HK-2 (cell line): ENCODE measurements around the gene NOX1.

ENCODE experiments used
- DNase-seq: peaks from one replicate; pipeline ENCODE4 v3.0.0-alpha.2; 2018; ENCODE audit not compliant: unreplicated experiment

Gene NOX1

DNA sequence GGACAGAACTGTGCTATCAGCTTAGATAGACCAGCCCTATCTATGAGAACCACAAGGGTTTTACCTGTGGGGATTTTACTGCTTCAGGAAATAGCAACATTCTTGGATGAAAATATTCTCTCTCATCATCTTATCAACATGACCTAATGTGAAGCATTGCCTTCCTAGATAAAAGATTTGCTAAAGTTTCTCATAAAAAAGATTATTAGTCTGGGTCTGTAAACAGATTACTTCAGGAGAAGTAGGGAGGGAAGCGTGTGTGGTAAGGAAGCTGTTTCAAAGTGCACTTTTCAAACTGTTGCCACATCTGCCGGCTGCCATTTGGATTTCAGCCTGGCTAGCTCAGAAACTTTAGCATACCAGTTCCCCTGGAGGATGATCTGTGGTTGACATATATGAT, at the start of gene NOX1:
Gene NOX1, minus strand, starts transcription at position 35 of the 400 bp plus-strand sequence. CDS start 220 bp downstream, outside the sequence.
- DNase-seq: no peak

DNA sequence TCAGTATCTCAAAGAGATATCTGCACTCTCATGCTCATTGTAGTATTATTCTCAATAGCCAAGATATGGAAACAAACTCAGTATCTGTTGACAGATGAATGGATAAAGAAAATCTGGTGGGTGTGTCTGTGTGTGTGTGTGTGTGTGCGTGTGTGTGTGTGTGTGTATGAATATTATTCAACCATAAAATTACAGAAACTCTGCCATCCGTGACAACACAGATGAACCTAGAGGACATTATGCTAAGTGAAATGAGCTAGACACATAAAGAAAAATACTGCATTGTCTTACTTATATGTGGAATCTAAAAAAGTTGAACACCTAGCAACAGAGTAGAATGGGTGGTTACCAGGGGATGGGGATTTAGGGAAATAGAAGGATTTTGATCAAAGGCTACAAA, 41.4 kb upstream of the NOX1 start:
- no peak for DNase-seq

DNA sequence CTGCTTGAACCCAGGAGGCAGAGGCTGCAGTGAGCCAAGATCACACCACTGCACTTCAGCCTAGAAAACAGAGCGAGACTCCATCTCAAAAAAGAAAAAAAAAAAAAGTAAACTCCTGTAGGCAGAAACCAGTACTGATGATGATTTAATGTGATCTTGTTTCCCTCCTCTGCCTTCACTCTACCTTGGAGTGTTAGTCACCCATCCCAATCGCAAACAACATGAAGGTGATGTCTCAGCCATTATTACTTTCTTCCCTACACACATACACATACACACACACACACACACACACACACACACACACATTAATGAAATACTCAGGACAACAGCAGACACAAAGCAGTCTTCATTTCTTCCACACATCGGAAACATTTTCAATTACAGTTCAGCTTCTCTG, 39.0 kb upstream of the NOX1 start:
- DNase-seq: no peak

DNA sequence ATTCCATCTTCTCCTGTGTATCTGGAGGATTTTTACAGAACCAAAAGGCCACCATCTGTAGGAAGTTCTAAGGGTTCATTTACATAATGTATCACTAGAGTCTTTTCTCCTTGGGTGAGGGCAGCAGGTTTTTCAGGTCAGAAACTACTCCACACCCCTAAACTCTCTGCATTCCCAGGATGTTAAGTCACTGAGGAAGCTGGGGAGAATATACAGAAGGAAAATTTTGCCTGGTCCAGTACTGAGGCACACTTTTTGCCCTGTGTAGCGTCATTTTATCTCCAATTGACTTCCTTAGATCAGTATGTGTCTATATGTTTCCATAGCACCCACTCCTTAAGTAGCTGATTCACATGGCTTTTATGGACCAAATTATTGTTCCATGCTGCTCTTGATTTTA, 37.6 kb upstream of the NOX1 start:
- DNase-seq: no peak

DNA sequence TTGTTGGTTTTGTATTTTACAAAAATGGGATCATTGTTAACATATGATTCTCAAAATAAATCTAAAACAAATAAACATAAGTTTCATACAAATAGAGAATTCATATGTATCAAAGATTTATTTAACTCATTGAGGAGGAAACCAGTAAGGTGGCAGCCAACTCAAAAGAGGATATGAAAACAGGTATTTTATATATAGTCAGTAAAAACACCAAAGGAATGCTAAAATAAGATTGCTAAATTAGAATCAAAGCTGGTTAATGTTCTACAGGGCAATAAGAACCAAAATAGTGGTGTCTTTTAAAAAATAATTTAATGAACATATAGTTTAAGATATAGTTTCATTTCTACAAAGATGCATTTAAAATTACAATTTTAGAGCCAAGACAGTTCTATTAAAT, 31.5 kb upstream of the NOX1 start:
- DNase-seq: no peak

DNA sequence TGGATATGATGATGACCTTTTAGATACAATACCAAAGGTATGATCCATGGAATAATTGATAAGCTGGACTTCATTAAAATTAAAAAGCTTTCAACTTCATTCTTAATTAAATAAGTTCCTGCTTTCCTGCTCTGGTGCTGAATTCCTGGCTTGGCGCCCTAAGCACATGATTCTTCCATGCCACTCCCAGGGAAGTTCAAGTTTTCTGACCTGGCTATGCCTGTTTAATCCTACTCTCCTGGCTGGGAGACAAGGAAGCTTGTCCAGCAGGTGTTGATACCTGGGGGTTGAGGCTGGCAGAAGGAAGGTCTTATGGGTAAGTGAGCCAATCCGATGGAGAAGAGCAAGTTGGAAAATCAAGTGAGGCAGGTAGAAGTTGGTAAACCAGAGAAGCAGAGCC, 30.3 kb upstream of the NOX1 start:
- no peak for DNase-seq

DNA sequence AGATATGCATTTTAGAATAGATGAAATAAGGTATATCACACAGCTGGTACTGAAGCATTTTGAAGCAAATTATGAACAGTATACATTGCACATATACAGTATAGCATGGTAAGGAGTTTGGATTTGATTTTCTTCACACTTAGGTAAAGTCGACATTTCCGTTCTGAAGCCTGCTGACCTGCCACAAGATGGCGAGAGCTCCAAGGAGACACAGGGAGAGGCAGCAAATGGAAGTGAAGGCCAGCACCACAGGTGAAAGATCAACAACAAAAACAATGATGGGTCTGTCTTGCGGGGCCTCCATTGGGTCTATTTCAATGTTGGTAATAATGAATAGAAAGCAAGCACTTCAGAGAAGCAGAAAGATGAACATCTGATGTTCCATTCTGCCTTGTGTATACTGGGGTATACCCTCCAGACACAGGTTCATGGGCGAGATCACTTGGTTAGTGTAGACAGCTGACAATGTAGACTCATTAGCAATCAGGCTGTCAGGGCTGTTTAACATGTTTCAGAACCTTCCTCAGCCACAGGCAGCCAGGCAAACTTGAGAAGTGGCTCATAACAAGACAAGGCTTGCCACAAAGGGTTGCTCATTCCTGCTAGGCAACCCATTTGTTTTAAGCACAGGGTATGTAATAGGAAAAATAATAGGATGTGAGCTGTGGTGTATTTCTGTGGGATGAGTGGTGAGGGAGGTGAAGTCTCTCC, 21.4 kb upstream of the NOX1 start:
- peak; percentile 16 for DNase-seq

DNA sequence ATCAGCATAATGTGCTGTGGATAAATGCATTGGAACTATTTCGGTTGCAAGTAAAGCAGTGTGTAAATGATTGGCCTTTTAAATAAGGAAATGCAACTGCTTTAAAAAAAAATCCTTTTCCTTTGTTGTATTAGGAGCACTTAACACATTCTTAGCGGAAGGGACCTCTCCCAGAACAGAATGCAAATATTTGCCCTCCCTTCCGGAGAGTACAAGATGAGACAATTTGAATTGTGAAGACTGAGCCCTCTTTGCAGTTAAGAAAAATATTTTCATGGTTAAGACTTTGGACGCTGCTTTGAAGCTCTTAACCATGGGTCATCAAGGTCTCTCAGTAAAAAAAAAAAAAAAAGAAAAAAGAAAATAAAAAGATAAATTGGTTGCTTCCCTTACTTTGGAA, 9.5 kb upstream of the NOX1 start:
- DNase-seq: no peak

DNA sequence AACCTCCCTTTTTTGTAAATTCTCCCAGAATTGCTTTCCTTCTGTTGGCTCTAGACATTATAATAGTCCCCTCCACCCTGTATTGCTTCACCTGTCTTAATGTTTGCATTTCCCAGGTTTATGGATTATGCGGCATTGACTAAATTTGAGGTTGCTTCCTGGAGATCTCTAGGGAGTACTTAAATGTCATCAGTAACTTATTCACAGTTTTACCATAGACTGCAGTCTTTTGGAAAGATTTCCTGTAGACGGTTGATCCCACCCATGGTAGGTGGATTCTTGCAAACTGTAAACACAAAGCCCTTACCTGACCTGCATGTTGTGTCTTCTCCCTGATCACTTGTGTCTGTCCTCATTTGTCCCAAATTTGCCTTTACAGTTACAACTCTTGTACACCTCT, 6.2 kb upstream of the NOX1 start:
- DNase-seq: no peak

DNA sequence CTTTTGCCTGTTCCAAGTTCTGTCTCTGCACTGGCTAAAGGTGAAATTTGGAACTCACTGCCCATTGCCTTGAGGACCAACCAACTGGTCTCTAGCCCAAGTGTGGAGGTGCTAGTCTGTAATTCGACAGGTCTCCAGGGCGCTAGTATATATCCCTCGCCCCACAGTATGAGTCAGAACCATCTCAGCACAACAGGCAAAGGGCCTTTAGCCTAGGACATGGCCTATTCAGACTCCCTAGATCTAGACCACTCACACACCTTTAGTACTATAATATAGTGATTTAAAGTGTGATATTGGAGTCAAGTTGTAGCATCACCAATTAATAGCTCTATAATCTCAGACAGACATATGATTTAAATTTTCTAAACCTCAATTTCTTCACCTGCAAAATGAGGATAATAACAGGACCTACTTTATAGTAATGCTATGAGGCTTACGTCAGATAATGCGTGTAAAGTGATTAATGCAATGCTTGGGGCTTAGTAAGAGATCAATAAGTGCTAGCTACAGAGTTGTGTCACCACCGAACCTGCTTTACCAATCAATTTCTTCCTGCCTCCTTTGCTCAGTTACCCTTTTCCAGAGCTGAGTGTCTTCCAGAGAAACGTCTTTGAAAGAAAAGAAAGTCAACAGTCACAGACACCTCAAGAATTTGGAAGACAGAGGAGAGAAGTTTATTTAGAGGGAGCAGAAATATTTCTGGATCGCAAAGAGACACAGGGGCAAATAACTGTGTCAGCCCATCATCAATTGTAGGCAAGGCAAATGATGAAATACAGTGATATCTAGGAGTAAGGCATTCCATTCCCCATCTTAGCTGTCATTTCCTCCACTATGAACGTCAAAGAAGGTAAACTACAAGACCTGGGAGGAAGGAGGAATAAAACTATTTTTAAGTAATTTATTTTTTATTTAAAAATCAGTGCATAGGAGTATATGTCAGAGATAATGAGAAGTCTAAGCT, 2.3 kb downstream of the NOX1 start:
- DNase-seq: no peak

DNA sequence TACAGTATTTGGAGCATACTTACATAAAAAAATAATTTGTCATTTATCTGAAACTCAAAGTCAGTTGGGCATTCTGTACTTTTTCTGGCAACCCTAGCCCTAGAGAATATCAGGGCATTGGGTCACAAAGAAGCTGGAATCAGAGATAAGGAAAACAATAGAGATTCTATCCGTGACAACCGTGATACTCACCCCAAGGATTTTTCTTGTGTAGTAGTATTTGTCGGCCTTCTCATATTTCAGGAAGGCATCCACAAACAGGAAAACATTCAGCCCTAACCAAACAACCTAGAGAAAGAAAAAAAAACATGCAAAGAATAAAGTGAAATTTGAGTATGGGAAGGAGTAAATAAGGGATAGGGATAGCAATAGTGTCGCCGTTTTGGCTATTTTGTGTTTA, 3.6 kb downstream of the NOX1 start:
- DNase-seq: no peak

DNA sequence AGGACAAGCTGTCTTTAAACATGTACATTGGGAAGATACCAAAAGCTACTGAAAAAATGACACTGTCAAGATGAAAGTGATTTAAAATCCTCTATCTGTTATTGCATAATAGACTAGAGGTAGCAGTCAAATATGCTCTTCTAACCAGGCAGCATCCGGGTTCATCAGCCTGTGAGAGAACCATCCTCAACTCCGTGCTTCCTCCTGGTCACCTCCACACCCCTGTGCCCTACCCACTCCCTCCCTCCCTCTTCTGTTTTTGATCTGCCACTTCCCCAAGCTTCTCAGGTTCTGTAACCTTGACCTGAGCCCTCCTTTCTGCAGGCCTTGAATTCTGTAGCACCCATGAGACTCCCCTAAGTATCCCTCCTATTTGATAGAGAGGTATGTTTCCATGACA, 5.9 kb downstream of the NOX1 start:
- no peak for DNase-seq

DNA sequence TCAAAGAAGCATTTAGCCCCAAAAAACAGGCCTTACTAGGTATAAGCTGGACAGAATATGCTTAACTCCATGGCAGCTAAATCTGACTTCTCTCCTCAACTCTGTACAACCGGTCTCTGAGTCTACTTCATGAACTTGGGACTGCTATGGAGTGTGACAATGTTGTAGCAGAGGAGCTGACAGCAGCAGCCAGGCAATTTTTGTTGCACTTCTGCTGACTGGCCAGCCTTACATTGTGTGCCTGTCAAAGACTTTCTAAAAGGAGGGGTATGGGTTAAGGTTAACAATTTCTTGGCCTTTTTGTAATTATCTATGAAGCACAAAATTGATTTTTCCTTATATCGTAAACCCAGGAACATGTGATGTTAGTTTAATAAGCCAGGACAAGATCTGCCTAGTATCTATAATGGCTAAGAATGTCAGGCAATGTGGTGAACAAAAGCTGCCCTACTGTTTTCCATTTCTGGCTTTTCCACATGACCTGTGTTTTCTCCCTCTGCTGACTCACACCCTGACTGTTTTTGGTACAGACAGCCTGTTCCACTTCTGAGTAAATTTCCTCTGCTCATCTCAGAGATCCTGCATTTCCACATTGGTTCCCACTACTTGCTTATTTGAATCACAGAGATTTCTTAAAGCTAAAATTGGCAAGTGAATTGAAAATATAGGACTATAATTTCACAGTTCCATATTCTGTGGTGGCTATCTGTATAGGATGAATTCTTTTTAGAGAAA, 9.3 kb downstream of the NOX1 start:
- no peak for DNase-seq

DNA sequence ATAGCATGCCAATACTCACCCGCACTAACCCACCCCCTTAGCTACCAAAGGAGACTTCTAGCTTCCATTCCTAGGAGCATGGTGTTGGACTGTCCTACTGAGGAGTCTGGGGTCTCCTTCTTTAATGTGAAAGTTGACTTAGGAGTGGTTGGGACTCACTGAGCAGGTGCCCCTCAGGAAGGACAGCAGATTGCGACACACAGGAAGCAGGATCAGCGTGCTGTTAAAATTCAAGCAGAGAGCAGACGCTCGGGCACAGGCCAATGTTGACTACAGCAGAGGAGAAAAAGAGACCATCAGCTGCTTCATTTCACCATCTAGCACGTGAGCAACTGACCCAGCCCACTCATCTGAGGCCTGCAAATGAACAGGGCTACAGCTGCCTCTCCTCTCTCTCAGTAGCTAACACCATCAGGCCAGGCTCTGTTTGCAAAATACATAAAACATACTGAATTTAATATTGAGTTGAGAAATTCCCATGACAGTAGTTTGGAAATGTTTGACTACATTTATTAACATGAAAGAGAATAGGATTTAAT, 10.8 kb downstream of the NOX1 start:
- DNase-seq: no peak

DNA sequence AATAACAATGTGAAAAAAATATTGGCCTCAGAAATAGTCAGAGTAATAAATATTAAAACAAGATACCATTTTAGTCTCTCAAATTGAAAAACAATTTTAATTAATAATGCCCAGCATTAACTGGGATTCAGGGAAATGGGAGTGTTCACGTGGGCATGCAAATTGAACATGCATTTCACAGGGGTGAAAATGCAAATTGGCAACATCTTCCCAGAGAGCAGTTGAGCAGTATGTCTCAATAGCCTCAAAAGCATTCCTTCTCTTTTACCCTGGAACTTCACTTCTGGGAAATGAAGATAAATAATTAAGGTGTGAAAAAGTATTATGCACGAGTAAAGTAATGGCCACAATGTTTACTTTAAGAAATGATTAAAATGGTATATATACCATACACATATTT, 21.3 kb downstream of the NOX1 start:
- DNase-seq: no peak

DNA sequence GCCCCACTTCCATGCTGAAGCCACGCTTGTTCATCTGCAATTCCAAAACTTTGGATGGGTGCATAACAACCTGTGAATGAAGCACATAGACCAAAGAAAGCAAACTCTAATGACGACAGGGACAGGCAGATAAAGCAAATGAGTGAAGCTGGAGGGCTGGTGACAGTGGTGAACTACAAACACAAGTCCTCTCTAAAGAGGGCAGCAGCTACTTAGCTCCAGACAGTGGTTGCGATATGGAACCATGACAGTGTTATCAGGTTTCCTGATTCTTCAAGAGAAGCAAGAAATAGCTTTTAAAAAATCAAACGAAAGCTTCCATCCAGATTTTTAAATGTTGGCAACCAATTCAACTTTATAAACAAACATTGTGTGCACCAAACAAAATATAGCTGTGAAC, 23.8 kb downstream of the NOX1 start:
- DNase-seq: no peak

DNA sequence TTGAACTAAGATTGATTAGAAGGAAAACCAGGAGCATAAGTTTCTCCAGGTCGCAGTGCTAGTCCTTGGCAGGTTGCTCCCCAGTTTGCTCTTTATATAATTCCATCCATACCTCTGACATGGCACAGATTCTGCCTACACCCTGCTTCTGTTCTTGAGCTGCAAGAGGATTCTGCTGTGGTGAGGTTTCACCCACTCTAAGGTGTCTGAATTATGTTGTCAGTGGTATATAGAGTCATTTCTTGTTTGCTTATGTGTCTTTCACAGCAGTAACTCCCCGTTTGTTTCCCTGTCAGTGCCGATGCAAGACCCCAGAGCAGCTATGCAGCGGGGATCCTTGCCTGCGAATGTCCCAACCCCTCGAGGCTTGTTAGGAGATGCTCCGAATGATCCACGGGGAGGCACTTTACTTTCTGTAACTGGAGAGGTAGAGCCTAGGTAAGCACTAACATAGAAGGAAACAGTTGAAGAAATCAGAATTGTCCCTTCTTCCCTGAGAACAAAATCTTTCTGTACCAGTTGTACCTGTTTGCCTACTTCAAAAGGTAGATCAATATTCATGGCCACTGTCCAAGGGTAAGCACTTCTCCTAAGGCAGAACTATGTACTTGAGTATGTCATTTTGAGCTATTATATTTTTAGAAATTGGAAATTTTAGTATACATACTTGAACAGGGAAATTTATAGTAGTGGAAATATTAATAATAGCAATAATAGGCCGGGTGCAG, 42.8 kb downstream of the NOX1 start:
- no peak for DNase-seq

DNA sequence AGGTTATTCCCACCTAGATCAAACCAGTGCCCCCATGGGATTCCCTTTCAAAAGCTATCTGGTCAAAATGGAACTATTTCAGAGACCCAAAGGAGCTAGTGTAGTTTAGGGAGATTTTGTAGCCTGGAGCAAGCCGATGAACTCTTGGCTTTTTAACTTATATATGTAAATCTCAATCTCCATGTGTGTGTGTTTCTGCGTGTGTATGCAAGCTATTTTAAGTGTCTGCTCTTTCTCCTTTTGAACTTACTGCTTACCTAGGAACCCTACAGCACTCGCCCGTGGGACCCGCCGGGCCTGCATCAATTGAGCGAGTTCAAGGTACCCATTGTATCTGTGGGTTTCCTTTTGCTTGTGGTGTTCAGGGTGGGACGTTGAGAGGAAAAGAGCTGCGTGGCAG, 43.6 kb downstream of the NOX1 start:
- no peak for DNase-seq

DNA sequence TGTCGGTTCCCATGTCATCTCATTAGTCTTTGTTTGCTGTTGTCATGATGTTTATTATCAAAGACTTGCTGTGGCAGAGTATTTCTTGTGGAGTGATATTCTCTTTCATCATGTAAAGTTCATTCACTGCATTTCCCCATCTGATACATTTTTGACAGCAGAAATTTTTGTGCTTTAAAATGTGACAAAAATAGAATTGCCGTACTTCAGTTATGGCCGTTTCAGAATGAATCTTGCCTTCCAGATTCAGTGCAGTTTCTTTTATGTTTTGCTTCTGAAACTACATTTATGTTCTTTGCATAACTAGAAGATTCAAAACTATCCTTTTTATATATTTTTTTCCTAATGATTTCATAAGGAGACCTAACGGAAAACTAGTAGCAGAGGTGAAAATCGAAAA, 44.0 kb downstream of the NOX1 start:
- no peak for DNase-seq

DNA sequence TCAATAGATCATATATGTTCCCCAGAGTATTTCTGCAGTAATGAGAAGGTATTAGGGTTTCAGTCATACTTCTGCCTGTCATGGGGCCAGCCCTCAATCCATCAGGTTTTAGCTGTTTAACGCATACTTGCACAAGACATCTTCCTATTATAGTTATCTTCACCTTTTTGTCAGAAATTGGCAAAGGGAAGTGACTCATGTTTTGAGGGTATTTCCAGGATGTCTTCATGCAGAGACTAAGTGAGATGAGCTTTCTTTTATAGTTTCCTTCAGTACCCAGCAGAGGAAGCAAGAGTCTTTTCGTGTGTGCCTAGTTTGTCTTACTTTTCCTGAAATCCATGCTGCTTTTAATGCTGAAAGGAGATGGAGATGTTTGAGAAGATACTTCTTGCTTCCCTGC, 44.4 kb downstream of the NOX1 start:
- peak; percentile 3 for DNase-seq

DNA sequence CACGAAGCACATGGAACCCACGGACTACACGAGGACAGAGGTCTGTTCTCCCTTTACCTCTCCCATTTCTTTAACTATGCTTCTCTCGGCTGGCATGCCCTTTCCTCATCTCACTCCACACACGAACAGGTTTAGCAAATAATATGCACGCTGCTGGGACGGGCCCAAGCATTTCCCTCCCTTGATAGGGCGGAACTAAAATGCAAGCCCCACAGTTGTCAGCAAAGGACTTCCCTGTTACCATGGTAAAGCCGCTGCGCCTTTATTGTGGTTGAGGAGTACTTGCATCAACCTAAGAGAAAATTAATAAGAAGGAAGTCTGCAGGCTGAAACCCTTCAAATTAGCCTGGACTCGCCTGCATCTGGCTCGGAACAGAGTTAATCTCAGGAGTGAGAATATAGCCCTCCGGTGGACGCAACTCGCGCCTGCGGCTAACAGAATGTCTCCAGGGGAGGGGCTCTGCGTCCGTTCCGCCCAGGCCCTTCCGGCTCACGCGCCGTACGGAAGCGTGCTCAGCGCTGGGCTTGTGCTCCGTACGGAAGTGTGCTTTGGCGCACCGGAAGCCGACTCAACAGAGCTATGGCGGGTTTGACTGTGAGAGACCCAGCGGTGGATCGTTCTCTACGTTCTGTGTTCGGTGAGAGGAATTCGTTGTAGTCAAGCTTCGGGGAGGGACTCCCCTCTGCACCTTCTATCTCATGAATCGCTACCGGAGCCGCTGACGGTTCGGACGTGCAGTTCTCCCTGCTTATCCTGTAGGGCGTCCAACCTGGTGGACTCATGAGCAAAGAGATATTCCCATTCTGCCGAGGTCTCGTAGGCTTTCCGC, 54.1 kb downstream of the NOX1 start, which contains the start of gene CSTF2:
Gene CSTF2, plus strand, starts transcription at position 555 of the 830 bp plus-strand sequence. Its CDS starts 26 bp downstream, at position 581.
- peak; percentile 77 for DNase-seq
